GM11168 (cell line): ENCODE results near the gene MCMBP.
"Not testable (repeated sequence)": the region's sequence is repeated elsewhere in the genome, so short reads cannot be mapped to it uniquely, and the experiment has no call there.

Source experiments
- in situ Hi-C: fragments of 300-500 bp; cut with MboI; formaldehyde crosslinking; loops from one replicate; pipeline ENCODE4 v1.12.0; 2022; ENCODE audit warnings: low sequenced_read_pairs; ENCODE audit not compliant: unreplicated experiment

MCMBP gene

DNA sequence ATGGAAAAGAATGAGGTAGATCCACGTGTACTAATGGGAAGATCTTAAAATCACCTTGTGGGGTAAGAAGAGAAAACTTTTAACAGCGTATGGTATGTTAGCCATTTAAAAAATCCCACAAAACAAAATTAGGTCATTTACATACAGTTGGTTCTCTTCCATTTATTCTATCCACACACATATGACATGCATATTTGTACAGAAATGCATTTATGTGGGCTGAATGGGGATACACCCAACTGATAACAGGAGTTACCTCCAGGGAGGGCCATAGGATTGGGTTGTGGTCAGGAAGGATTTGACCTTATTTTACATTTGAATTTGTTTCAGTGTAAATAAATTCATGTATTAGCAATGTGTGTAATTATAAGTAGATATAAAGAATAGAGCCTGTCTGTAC lies 71.5 kb downstream of the MCMBP start:
- in situ Hi-C loops = no loop called here

DNA sequence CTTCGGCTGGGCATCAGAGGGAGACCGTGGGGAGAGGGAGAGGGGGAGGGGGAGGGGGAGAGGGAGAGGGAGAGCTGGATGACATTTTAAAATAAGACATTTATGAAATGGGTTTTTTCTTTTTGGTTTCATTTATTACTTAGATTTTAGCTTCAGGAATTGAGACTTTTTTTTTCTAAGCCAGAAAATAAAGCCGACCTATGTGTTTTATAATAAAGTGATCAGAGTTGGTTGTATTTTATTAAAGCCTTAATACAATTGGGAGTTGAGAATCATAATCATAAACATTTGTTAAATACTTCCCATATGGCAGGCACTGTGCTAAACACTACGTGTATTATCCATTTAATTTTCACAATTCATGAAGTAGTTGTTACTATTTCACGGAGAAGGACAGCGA lies 76.6 kb downstream of the MCMBP start:
- in situ Hi-C loops = no loop called here

DNA sequence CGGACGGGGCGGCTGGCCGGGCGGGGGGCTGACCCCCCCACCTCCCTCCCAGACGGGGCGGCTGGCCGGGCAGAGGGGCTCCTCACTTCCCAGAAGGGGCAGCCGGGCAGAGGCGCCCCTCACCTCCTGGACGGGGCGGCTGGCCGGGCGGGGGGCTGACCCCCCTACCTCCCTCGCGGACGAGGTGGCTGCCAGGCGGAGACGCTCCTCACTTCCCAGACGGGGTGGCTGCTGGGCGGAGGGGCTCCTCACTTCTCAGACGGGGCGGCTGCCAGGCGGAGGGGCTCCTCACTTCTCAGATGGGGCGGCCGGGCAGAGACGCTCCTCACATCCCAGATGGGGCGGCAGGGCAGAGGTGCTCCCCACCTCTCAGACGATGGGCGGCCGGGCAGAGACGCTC lies 77.5 kb downstream of the MCMBP start:
- in situ Hi-C loops = not testable (repeated sequence)

DNA sequence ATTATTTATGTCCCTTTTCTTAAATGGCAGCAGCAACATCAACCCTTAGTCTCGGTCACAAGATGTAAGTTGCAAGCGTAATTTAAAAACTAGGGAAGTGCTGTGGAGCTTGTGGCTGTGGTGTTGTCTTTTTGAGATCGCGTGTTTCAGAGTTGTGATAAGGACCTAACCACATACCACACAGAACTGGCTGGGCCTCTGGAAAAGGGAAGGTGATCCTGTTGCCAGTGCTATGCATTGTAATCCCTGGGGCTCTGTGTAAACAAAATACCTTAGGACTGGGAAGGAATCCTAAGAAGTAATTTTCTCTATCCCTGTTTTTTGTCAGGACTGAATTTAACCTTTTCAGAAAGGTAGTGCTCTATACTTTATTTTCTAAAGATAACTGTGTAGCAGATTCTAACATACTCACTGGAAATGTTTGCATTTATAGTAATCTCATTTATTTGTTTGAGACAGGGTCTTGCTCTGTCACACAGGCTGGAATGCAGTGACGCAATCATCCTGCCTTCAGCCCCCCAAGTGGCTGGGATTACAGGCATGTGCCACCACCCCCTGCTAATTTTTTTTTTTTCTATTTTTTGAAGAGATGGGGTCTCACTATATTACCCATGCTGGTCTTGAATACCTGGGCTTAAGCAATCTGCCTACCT lies 86.4 kb downstream of the MCMBP start:
- in situ Hi-C loops = no loop called here

DNA sequence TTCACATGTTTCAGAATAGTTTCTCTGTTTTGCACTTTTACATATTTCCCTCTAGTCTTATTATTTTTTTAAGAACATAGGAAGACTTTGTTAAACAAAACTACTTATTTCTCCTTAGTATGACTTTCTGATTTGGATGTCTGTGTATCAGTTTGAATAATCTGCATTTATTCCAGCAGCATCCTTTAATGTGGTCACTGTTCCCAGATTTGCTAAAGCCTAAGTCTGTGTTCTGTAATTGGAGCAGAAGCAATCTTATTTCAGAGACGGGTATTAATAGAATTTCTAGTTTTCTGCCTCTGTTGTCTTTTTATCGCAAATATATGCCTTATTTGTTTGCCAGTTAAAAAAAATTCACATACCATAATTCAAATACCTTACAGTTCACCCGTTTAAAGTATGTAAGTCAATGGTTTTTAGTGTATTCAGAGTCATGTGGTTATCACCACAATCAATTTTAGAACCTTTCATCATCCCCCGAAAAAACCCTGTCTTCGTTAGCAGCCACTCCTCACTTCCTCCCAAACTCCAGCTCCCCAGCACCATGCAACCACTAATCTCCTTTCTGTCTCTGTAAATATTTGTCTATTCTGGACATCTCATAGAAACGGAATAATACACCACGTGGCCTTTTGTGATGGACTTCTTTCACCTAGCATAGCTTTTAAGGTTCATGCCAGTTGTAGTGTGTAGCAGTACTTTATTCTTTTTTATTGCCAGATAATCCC lies 88.1 kb downstream of the MCMBP start:
- in situ Hi-C loops = no loop called here

DNA sequence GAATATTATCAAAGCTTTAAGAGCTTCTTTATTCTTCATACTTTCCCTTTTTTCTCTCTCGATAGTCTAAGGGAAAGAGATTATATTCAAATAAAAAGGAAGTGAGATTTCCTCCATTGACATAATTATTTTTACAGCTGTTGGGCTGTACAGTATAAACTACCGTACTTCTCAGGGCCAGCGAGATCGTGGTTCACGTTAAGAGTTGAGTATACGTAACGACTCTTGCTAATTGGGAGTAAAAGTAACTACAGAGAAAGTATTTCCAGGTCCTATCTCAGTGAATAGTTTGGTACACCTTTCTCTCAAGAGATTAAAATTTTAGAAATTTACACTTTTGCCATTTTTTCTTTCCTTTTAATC lies 89.0 kb downstream of the MCMBP start:
- in situ Hi-C loops = no loop called here

DNA sequence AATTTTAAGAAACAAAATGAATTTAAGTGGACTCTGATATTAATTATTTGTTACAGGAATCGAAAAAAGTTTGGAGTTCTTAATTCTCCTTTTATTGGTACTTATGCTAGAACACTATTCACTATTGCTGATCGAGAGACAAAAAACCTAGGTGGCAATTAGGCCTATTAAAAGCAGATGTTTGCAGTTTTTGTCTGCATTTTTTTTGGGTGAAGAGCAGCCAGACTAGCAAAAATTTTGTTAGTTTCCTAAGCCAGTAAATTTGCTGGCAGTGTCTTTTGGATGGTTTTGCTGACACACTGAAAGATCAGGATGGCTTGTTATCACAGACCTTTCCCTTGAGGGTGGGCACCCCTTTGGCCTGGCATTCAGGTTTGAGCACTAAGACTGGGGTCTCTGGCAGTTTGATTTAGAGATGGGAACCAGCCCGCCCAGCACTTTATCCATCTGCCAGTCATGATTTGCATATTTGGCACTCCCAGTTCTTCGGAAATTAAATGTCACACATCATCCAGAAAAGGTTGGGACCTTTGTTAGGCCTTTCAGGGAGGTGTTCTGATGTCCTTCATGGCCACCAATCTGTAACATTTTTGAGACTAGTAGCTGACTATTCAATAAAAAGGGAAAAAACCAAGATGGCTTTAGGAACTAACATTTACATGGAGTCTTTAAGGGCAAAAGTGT lies 89.5 kb downstream of the MCMBP start:
- in situ Hi-C loops = no loop called here

DNA sequence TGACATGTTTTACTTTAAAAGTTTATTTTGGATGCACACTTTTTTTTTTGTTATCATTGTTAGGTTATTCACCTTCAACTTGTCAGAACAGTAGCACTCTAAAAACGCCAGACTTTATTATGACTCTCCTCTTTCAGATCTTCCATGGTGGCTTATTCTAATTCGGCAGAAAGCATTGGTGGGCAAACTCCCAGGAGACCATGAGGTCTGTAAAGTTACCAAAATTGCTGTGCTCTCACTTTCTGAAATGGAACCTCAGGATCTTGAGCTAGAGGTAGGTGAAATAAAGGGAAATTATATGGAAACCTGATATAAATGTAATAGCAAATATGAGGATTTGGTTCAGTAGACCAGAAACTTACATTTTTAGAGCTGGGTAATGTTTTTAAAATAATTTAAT lies 91.1 kb downstream of the MCMBP start:
- in situ Hi-C loops = no loop called here

DNA sequence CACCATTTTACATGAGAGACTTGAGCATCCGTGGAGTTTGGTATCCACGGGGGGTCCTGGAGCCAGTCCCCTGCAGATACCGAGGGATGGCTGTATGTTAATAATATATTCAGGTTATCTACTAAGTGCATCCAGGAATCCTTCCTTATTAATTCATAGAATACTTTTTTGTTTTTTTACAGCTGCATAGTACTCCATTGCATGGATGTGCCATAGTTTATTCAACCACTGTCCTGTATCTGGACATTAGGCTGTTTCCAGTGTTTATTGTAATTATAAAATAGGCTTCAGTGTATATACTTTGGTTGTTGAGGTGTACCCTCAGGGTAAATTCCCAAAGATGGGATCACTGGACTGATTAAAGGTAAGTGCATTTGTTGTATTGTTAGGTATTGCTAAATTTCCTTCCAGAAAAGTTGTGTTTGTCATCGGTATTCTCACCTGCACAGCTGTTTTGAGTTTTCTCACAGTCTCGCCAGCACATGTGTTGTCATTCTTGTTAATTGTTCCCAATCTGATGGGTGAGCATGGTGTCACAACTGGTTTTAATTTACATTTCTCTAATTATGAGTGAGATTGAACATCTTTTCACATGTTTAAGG lies 91.7 kb downstream of the MCMBP start:
- in situ Hi-C loops = no loop called here
